HG03139 (cell line): ENCODE measurements around the gene M6PR.
A peak's percentile ranks its signal among the peaks of the same experiment; 100 is the strongest.

Experiments
- ATAC-seq: cut with Tn5 transposase; IDR thresholded peaks from one replicate; pipeline ENCODE4 v1.9.1; 2021; ENCODE audit not compliant: unreplicated experiment

Gene M6PR

GRCh38 chr12:8949342-8950220 is at the start of gene M6PR:
Gene M6PR (minus strand): TSS chr12:8949645. CDS start chr12:8946404, 3,241 bp downstream.
- peak; percentile 86 for ATAC-seq

GRCh38 chr12:8996682-8997405 is 47.4 kb upstream of the M6PR start:
- ATAC-seq = peak; percentile 96

- no peak for ATAC-seq
These were observed 45.8 kb upstream of the M6PR start for GRCh38 chr12:8995021-8995775.

- no peak for ATAC-seq
These were observed 44.4 kb upstream of the M6PR start for GRCh38 chr12:8993827-8994226.

DNA sequence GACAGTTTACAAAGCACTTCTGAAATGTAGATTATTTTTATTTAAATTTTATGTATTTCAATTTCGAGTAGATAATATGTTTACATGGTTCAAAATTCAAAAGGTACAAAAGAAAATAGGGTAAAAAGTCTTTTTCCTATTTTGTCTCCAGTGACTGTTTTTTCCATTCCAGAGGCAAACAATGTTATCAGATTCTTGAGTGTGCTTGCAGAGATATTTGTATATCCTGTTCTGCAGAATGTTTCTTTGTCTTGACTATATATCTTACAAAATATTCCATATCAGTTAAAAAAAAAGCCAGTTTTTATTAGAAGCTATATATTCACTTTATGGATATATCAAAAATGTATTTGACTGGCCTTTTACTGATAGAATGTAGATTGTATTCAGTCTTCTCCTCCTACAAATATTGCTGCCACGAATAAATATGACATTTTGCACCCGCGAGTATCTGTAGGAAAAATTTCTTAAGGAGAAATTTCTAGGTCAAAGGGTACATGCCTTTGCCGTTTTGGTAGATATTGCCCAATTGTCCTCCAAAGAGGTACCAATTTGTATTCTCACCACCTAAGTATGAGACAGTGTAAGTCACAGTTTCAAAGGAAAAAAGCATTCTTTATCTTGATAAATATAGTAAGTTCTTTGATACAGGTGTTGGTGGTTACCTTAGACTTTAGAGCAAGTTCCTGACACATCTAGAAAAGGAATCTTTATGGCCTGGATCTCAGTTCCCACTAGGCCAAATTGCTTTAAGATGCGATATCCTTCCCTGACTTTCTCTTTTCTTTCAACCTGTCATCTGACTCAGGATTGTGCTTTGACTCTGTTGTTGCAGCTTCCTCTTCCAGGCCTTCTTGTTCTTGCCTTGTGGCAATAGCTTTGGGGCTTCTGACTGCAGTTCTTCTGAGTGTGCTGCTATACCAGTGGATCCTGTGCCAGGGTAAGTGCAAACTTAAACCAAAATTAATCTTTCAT is 42.2 kb upstream of the M6PR start:
- no peak for ATAC-seq

GRCh38 chr12:8989413-8989812 is 40.0 kb upstream of the M6PR start, which contains the start of gene KLRG1:
Gene KLRG1 (plus strand): TSS chr12:8989546. CDS start chr12:8989636, 90 bp downstream.
- ATAC-seq = no peak

DNA sequence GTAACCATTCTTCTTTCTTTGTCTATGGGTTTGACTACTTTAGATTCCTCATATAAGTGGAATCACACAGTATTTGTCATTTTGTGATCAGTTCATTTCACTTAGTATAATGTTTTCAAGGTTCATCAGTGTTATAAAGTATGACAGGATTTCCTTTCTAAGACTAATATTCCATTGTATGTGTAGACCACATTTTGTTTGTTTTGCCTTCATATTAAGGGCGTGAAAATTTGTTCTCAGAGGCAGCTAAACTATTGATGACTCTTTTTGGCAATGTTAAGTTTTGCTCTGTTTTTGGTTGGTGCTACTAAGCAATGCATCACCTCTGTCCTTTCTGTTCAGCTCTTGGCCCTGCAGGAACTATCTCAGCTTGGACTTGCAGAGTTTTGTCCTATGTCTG is 38.2 kb upstream of the M6PR start:
- ATAC-seq = no peak

DNA sequence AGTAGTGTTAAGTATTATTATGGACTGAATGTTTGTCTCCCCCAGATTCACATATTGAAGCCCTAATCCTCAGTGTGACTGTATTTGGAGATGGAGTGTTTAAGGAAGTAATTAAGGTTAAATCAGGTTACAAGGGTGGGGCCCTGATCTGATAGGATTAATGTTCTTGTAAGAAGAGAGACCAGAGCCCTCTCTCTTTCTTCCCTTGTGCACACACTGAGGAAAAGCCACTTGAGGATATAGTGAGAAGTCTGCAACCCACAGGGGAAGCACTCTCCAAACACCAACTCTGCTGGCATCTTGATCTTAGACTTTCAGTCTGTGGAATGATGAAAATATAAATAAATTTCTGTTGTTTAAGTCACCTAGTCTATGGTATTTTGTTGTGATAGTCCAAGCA is 37.7 kb upstream of the M6PR start:
- ATAC-seq = no peak

GRCh38 chr12:8985213-8985754 is 35.8 kb upstream of the M6PR start:
- ATAC-seq = no peak

DNA sequence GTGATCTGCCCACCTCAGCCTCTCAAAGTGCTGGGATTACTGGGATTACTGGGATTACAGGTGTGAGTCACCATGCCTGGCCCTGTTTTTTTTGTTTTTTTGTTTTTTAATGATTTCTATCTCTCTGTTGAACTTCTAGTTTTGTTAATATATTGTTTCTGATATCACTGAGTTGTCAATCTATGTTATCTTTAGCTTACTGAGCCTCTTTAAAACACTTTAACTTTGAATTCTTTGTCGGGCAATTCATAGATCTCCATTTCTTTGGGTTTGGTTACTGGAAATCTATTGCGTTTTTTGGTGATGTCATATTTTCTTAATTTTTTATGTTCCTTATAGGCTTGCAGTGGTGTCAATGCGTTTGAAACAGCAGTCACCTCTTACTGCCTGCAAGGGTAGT is 30.7 kb upstream of the M6PR start:
- no peak for ATAC-seq

DNA sequence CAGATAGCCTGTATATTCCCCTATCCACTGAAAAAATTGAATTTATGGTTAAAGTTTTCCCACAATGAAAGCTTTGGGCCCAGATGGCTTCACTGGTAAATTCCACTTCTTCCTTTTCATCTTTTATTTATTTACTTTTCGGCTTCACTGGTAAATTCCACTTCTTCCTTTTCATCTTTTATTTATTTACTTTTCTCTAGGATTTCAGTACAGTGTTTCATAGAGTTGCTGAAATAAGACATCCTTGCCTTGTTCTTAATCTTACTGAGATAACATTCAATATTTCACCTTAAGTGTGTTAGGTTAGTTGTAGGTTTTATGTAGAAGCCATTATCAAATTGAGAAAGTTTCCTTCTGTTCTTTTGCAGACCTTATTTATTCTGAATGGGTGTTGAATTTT is 21.0 kb upstream of the M6PR start:
- ATAC-seq = no peak

DNA sequence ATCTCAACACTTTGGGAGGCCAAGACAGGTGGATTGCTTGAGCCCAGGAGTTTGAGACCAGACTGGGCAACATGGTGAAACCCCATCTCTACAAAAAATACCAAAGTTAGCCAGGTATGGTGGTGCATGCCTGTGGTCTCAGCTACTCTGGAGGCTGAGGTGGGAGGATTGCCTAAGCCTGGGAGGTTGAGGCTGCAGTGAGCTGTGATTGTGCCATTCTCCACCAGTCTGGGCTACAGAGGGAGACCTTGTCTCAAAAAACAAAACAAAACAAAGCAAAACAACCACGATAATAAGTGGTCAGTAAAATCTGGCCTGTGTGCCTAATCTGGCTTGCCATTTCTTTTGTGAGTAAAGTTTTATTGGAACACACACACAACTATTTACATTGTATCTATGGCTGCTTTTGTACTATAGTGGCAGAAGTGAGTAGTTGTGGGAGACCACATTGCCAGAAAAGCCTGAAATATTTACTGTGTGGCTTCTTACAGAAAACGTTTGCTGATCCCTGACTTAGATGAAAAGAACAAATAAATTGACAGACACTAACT is 20.5 kb upstream of the M6PR start:
- ATAC-seq = no peak

DNA sequence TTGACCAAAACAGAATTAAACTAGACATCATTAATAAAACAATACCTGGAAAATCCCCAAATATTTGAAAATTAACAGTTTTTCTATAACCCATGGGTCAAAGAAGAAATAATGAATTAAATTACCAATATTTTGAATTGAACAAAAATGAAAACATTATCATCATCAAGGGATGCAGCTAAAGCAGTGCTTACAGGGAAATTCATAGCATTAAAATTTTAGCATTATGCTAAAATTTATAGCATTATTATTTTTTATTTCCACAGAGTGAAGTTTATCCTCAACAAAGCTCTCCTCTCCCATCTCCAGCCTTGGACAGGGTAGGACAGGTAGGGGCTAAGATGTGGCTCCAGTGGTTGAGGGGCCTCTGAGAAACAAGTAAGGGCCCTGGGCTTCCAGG is 19.3 kb upstream of the M6PR start:
- ATAC-seq = no peak

DNA sequence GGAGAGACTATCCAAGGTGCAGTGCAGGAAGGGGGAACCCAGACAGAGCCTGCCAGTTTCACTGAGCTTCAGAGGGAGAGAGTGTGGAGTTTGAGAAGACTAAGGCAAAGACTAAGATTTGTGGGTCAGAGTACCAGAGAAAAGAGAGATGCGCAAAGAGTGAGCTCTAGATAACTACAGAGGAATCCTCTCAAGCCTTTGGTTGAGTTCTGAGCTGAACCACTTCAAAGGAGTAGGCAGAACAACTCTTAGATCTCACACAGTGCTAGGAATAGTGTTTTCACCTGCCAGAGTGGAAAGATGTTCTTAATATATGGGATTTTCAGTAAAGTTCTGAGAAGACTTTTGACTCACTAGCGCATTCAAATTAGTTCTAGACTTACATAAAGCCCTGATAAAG is 10.7 kb upstream of the M6PR start:
- no peak for ATAC-seq

DNA sequence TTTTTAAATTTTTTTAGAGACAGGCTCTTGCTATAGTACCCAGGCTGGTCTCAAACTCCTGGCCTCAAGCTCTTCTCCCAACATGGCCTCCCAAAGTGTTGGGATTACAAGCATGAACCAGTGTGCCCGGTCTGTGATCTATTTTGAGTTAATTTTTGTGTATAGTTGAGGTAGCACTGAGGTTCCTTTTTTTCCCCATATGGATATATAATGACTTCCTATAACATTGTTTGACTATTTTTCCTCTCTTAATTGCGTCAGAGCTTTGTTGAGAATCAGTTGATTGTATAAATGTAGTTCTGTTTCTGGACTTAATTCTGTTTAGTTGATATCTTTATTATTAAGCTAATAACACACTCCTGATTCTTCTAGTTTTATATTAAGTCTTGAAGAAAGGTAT is 8.6 kb upstream of the M6PR start:
- ATAC-seq = no peak

DNA sequence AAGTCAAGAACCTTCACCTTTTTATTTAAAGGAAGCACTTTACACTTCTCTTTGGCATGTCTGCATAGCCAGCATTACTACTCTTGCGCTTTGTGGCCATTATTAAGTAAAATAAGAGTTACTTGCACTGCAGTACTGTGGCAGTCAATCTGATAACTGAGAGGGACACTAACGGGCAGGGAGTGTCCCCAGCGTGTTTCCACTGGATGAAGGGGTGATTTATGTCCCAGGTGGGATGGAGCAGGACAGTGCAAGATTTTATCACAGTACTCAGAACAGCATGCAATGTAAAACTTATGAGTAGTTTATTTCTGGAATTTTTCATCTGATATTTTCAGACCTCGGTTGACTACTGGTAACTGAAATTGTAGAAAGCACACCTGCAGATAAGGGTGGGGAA is 8.1 kb upstream of the M6PR start:
- ATAC-seq = no peak

DNA sequence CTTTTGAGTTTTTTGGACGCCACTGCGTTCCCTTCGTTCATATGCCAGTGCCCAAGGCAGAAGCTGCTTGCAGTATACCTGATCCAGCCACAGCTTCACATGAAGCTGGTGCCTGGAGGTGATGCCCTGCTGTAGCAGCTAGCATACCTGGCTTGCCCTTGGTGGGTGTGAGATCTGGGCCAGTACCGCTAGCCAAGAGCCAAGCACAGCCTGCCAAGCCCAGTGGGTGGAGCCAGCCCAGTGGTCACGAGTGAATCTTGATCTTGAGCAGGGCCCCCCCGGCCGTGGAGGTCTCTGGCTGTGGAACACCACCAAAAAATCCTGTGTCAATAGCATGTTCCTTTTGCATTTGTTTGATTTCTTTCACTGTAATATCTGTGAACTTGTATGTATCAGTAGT is 7.3 kb upstream of the M6PR start:
- ATAC-seq = no peak

DNA sequence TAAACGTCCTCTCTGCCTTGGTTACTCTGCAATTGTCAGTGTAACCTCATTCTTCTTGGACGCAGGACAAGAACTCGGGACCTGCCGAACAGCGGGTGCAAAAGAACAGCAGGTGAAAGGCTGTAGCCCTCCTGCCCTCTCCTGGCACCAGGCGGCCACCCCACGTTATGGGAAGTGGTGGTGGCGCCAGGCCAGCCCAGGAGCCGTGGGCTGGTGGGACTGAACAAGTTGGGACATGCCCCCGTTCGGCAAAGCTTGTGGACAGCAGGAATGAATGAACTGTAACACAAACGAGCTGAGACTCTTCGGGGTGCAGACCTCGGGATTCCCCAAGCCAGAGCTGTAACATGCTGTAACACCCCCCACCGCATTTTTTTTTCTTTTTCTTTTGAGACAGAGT is 6.6 kb upstream of the M6PR start:
- ATAC-seq = no peak

DNA sequence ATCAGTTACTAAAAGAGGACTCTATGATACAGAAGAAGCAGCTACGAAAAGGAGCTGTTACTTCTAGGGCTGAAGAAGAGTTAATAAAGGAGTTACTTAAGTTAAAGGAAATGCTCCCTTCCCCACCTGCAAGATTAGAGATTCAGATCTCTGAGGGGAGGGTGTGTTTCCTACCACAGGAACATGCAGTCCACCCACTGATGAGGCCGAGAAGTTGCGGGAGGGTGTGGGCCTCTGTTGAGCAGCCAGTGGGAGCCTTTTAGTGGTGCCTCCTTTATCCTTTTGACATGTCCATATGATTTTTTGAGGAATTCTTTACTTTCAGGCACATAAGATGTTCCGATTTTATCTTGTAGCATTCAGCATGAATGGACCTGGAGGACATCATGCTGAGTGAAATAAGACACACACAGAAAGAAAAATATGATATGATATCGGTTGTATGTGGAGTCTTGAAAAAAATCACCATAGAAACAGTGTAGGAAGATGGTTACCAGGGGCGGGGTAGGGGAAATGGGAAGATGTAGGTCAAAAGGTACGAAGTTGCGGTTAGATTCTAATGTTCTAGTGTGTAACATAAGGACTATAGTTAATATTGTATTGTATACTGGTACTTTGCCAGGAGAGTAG is 4.4 kb upstream of the M6PR start:
- ATAC-seq = no peak
